Breast epithelium (tissue), 4 donors: ENCODE results near the gene AGPAT2. TPM values are rescaled to one million over a fixed set of nuclear protein-coding genes. Genes with fewer than 3 reads are reported as not detected.

Experiments used
- DNase-seq, 2 donors: peaks; one replicate each; pipeline ENCODE4 v3.0.0-alpha.2; 2019; ENCODE audit warnings: low spot score in 2 of 2
- H3K27ac ChIP-seq, 2 donors: fragments of 200-600 bp; sonication (generic) in 1 of 2; one replicate each; pipeline ENCODE4 v1.5.1; 2016 to 2019; ENCODE audit warnings: mild to moderate bottlenecking in 1 of 2
- H3K27me3 ChIP-seq, 2 donors: fragments of 200-600 bp; sonication (generic) in 1 of 2; one replicate each; pipeline versions ENCODE4 v1.5.1 to v1.6.0; 2017 to 2019; ENCODE audit warnings: control low read depth in 1 of 2, mild to moderate bottlenecking in 1 of 2
- H3K36me3 ChIP-seq: fragments of 200-600 bp; one replicate; pipeline ENCODE4 v1.5.1; 2019
- H3K4me1 ChIP-seq, 2 donors: fragments of 200-600 bp; sonication (generic); one replicate each; pipeline ENCODE4 v1.5.1; 2016 to 2019; ENCODE audit warnings: control low read depth in 1 of 2
- H3K4me3 ChIP-seq, 3 donors: fragments of 200-600 bp; sonication (generic); 1 replicate in 2 of 3; 2 replicates in 1 of 3; pipeline ENCODE4 v1.5.1; 2016 to 2019; ENCODE audit warnings: mild to moderate bottlenecking in 3 of 3, moderate library complexity in 2 of 3
- H3K9me3 ChIP-seq, 2 donors: fragments of 200-600 bp; sonication (generic) in 1 of 2; one replicate each; pipeline ENCODE4 v1.5.1; 2016 to 2019; ENCODE audit warnings: control low read depth in 1 of 2
- CTCF ChIP-seq, 3 donors: fragments of 450-650 bp; IDR thresholded peaks; one replicate each; pipeline ENCODE4 v1.5.1; 2016 to 2017; ENCODE audit warnings: antibody characterized with exemption in 3 of 3, mild to moderate bottlenecking in 3 of 3, moderate library complexity in 3 of 3
- POLR2A ChIP-seq: fragments of 450-650 bp; IDR thresholded peaks from one replicate; pipeline ENCODE4 v1.6.1; 2016; ENCODE audit warnings: antibody characterized with exemption, mild to moderate bottlenecking, moderate library complexity
- POLR2AphosphoS5 ChIP-seq, 3 donors: sonication (generic); formaldehyde crosslinking; IDR thresholded peaks; one replicate each; pipeline ENCODE4 v1.6.1; 2017; ENCODE audit warnings: antibody characterized with exemption in 3 of 3
- intact Hi-C: fragments of 100-400 bp; cut with DNase I; formaldehyde crosslinking; loops from one replicate; pipeline ENCODE4 v1.15.1; 2023; ENCODE audit warnings: low total_unique reads
- total RNA-seq, 3 donors: library from RNA; depleted of rRNA; stranded (reverse); fragments of >200 nt; gene quantifications; one replicate each; pipeline ENCODE4 v1.1.0, GENCODE V29; 2016

Gene AGPAT2
- total RNA-seq, 3 donors from 2014 or later, result 106 to 551 (median 110) TPM

GRCh38 chr9:136658849-136659535, 28.3 kb downstream of the AGPAT2 start:
- intact Hi-C loops, result loop anchor here (10.0 kb wide), 1 partner anchor 1844 kb away; no protein-coding TSS in a partner anchor

GRCh38 chr9:136657974-136658848, 29.0 kb downstream of the AGPAT2 start:
- Histone ChIP-seq H3K4me3 (peak overlapping the region; percentile 5 to 69 (median 31)), H3K9me3 (no peaks in the 10 kb centered on the region), H3K27me3 (peaks cover 0 to 73% of the 10 kb centered on the region in 2 donors), H3K4me1 (no peaks in the 10 kb centered on the region), H3K36me3 (no peaks in the 10 kb centered on the region), H3K27ac (peak overlapping the region in 1 of 2 donors; percentile 87)
- intact Hi-C loops, result loop anchor here (10.0 kb wide), 1 partner anchor 1843 kb away; no protein-coding TSS in a partner anchor
- TF ChIP-seq CTCF (IDR thresholded peaks at IDR 0.05) (no peak), POLR2AphosphoS5 (IDR thresholded peaks at IDR 0.05) (no peak), POLR2A (no peak)
- no peak for DNase-seq

More at GRCh38 chr9:136658849-136659535, 28.3 kb downstream of the AGPAT2 start:
- H3K9me3 ChIP-seq, result no peaks in the 10 kb centered on the region
- H3K4me1 ChIP-seq, result no peaks in the 10 kb centered on the region
- TF ChIP-seq POLR2A (no peak), CTCF (IDR thresholded peaks at IDR 0.05) (no peak)
- no peaks in the 10 kb centered on the region for H3K36me3 ChIP-seq
- H3K4me3 ChIP-seq, result peak overlapping the region; percentile 5 to 69 (median 31)
- DNase-seq, result no peak
- peaks cover 0 to 70% of the 10 kb centered on the region in 2 donors for H3K27me3 ChIP-seq
- peak overlapping the region in 1 of 2 donors; percentile 87 for H3K27ac ChIP-seq

- H3K27me3 ChIP-seq, result peaks cover 0 to 71% of the 10 kb centered on the region in 2 donors
- no peaks in the 10 kb centered on the region for H3K9me3 ChIP-seq
- peak overlapping the region; percentile 5 to 45 (median 19) for H3K4me3 ChIP-seq
- no peak for DNase-seq
- no peaks in the 10 kb centered on the region for H3K4me1 ChIP-seq
- TF ChIP-seq POLR2AphosphoS5 (IDR thresholded peaks at IDR 0.05), result no peak
- TF ChIP-seq POLR2A, result no peak
- no peak for TF ChIP-seq CTCF (IDR thresholded peaks at IDR 0.05)
- peak overlapping the region; percentile 10 to 83 for H3K27ac ChIP-seq
- no peaks in the 10 kb centered on the region for H3K36me3 ChIP-seq
- intact Hi-C loops, result loop anchor here (10.0 kb wide), 1 partner anchor 1842 kb away; no protein-coding TSS in a partner anchor
Observed at GRCh38 chr9:136656795-136657611, 30.3 kb downstream of the AGPAT2 start.

GRCh38 chr9:136656183-136656738, 31.0 kb downstream of the AGPAT2 start:
- intact Hi-C loops, result loop anchor here (10.0 kb wide), 1 partner anchor 1841 kb away; no protein-coding TSS in a partner anchor
- DNase-seq, result no peak
- no peaks in the 10 kb centered on the region for H3K36me3 ChIP-seq
- peak overlapping the region; percentile 5 to 45 (median 19) for H3K4me3 ChIP-seq
- H3K4me1 ChIP-seq, result no peaks in the 10 kb centered on the region
- no peak for TF ChIP-seq CTCF (IDR thresholded peaks at IDR 0.05)
- no peak for TF ChIP-seq POLR2A
- no peak for TF ChIP-seq POLR2AphosphoS5 (IDR thresholded peaks at IDR 0.05)
- H3K9me3 ChIP-seq, result no peaks in the 10 kb centered on the region
- peaks cover 0 to 71% of the 10 kb centered on the region in 2 donors for H3K27me3 ChIP-seq
- H3K27ac ChIP-seq, result peak overlapping the region; percentile 10 to 83
